Ramos (cell line): ENCODE measurements around the gene EFNA4.

Experiments
- in situ Hi-C: fragments of 300-500 bp; cut with MboI; formaldehyde crosslinking; loops from one replicate; pipeline ENCODE4 v1.14.3; 2022; ENCODE audit warnings: low sequenced_read_pairs; ENCODE audit not compliant: unreplicated experiment

The EFNA4 gene

DNA sequence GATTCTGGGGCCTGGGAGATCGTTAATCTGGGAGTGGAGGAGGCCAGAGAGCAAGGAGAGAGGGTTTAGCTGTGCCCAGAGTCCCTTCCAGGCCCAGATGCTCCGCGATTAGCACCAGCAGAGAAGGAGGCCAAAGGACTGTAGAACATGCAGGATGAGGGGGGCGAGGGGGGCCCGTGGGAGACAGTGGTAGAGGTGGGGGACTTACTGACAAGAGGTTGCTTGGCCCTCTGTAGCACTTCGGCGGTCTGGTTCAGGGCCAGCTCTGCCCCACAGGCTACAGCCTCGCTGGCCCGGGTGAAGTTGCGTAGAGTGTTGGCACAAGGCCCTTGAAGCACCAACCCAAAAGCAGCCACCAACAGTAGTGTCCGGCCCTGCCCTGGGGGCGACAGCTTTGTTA, 30.7 kb upstream of the EFNA4 start:
- in situ Hi-C loops: no loop called here

DNA sequence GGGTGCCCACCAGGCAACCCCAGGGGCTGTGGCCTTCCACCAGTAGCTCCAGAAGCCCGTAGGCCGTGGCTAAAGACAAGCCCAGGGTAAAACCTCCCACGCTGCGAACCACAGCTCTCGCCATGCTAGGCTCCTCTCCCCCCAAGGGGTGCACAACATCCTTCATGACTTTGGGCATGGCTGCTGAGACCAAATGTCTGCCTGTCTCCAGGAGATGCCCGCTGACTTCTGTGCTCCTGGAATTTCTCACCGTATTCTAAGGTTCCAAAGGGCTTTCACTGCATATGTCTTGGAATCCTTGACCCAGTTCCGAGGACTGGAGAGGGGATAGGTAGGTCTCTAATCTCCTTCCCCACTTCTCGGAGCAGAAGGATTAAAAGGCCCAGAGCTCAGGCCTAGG, 30.0 kb upstream of the EFNA4 start, which contains the start of the genes DCST1 and DCST2:
DCST1 (plus strand) TSS at position 301 of the 400 bp plus-strand sequence. CDS start 213 bp downstream, outside the sequence.
DCST2 (minus strand) TSS at position 258 of the 400 bp plus-strand sequence; CDS start at position 178, 80 bp downstream.
- in situ Hi-C loops: no loop called here

DNA sequence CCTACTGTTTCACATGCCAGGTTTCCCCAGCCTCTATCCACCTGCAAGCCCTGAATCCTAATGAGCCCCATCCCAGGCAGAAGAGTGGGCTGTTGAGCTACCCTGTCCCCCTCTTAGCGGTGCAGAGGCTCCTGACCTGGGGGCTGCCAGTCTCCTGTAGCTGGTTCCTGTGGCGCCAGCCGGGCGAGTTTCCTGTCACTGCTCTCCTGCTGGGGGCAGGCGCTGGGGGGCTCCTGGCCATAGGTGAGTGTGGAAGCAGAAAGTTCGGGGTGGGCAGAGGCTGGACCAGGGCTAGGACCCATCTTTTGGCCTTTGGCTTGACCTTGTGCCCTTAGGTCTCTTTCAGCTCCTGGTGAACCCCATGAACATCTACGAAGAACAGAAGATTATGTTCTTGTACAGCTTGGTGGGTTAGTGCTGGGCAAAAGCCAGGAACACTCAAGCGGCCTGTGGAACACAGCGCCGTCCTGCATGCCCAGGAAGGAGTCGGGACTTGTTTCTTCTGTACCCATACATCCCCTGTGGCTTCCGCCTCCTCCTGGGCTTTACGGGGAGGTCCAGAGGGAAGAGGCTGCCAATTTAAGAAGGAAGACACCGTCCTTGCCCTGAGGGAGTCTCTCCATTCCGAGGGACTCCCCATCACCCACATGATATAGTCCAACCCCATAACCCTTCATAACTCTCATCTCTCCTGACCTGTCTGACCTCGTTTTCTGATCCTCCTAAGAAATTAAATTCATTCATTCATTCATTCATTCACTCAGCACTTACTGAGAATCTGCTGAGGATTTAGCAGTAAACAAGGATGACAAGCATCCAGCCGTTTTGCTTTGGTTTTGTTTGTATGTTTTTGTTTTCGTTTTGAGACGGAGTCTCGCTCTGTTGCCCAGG, 29.0 kb upstream of the EFNA4 start:
- in situ Hi-C loops: no loop called here

DNA sequence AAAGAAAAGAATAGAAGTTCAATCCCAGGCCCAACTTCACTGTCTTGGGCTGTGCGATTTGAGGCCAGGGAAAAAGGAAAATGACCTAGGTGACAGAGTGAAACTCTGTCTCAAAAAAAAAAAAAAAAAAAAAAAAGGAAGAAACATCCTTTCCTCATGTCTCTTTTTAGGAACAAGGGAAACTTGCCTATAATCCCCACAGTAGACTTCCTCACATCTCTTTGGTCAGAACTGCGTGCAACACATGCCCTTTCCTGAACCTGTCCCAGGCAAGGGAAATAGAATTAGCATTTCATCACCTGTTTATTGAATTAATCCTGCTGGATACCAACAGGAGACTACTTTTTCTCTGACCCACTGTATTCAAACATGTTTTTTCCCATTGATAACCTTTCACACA, 27.6 kb upstream of the EFNA4 start:
- in situ Hi-C loops: no loop called here

DNA sequence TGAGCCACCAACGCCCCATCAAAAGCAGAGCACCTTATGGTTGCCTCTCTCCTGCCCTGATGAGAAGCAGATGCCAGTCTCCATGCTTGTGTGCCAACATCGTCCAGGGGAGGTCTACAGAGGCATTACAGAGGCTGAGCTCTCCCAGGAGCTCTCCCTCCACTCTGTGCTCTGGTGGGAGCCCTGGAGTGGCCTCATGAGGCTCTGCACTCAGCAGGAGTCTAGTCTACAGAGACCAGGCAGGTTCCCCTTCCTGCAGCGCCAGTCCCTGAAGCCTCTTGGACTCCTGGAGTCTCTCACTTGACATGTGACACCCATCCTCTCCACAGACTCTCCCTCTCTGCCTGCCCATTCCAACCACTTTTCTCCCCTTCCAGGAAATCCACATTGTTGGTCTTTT, 26.5 kb upstream of the EFNA4 start:
- in situ Hi-C loops: no loop called here

DNA sequence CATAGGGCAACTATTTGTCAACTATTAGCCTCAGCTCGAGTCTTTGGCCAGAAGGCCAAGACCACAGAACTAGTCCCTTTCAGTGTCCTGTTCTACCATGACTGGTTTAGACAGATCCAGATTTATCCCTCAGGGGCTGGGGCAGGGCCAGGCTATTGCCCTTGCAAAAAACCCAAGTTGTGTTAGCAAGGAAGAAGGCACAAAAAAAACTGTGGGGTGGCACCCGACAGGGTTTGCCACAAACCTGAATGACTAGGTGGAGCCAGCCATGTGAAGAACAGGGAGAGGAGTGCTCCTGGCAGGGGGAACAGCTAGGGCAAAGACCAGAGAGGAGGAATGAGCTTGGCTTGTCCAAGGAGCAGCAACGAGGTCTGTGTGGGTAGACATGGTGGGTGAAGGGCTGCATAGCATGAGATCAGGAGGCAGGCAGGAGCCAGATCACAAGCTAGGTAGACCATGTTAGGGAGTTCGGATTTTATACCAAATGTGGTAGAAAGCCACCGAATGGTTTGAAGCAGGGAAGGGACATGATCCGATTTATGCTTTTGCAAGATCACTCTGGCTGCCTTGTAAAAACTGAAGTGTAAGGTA, 25.6 kb upstream of the EFNA4 start:
- in situ Hi-C loops: no loop called here

DNA sequence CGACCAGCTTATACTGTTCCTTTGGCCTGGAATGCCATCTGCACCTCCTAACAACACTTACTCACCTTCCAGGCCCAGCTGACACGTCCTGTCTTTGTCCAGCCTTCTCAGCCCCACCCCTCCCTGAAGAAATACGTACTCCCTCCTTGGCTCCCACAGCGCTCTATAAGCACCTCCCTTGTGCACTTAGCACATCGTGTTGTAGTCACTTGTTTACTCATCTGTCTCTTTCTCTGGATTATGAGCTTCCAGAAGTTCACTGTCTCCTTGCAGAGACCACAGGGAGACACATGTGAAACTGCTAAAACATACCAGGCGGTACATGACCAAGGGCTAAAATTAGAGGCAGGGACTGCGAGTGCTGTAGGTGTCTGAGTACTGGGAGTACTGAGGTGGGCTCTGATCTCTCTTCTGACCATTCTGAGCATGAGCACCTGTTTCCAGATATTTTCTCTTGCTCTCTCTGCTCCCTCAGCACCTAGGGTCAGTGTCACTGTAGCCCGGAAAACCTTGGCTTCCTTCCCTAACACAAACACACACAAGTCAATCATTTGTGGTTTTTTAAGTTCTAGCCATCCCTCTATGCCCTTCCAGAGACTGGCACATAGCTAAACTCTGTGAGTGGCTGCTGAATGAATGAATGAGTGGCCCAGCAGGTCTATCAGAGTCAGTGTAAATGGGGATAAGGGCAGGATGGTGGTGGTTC, 24.8 kb upstream of the EFNA4 start:
- in situ Hi-C loops: no loop called here

DNA sequence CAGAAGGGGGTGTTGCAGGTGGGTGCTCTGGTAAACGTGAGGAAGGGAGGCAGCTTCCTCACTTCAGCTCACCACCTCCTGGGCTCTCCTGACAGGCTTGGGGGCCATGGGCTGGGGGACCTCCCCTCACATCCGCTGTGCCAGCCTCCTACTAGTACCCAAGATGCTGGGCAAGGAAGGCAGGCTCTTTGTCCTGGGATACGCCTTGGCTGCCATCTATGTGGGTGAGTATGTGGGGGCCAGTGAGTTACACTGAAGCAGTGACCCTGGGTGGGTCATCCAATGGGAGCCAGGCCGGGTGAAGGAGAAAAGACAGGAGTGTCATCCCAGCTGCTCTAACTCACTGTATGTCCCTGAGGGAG, 24.3 kb upstream of the EFNA4 start:
- in situ Hi-C loops: no loop called here

DNA sequence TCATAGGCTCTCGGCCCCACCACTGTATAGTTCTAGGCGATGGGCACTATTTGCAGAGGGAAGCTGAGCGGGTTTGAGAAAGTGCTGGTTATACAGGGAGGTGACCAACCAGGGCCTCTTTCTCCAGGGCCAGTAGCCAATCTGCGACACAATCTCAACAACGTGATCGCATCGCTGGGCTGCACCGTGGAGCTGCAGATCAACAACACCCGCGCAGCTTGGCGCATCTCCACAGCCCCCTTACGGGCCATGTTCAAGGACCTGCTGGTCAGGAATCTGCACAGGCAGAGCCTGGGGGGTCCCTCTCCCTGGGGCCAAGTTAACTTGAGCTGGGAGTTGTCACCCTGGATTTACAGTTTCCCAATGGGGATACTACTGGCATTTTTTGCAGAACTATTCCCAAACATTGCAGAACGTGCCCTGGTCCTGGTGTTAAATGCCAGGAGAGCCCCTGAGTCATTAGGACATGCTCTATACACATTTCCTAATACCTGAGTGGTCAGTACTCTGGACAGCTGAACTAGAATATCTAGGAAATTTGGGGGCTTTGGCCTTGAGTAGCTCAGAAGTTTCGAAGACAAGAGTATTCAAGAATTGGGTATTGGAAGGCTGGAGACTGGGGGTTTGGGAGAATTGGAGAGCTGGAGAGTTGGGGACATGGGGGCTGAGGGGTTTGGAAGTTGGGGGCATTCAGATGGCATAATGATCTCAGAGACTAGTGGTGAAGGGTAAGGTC, 23.0 kb upstream of the EFNA4 start:
- in situ Hi-C loops: no loop called here

DNA sequence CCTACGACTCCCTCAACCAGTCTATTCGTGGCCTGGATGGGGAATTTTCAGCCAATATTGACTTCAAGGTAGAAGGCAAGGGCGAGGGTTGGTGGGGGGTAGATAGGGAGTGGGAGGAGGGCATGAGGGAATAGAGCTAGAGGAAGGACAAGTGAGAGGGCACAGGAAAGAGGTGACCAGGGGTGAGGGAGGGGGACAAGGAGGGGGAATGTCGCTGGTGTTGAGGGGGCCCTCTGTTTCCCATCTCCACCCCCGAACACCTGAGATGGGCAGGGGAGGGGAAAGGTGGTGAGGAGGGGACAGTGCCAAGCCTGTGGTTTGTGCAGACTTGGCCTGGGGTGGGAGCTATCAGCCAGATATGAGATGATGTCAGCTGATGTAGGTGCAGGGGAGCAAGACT, 20.8 kb upstream of the EFNA4 start:
- in situ Hi-C loops: no loop called here

DNA sequence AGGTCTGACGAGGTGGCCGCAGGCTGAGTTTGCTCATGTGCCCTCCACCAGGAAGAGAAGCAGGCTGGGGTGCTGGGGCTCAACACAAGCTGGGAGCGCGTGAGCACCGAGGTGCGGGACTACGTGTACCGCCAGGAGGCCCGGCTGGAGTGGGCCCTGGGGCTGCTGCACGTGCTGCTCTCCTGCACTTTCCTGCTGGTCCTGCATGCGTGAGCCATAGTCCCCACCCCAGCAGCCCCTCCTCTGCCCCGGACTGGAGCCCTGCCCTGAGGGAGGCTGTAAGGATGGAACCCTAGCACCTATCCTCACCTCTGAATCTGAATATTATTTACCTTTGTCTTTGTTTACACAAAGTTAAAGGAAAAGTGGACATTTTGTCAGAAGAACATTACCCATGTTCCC, 20.2 kb upstream of the EFNA4 start:
- in situ Hi-C loops: no loop called here

DNA sequence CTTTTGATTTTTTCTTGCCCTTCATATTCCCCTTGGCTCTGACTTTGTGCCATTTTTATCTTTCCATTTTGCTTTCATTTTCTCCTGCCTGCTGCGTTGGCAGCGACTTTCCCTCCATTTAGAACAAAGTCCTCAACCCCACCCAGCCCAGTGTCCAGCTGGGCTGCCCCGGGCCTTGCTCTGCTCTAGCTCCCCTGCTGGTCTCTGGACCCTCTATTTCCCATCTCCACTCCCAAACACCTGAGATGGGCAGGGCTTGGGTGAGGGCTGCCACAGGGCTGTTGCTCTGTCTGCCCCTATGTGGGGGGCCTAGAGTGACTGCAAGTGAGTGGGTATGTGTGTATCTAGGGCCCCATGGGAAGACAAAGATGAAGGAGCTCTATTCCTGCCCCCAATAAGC, 19.7 kb upstream of the EFNA4 start:
- in situ Hi-C loops: no loop called here

DNA sequence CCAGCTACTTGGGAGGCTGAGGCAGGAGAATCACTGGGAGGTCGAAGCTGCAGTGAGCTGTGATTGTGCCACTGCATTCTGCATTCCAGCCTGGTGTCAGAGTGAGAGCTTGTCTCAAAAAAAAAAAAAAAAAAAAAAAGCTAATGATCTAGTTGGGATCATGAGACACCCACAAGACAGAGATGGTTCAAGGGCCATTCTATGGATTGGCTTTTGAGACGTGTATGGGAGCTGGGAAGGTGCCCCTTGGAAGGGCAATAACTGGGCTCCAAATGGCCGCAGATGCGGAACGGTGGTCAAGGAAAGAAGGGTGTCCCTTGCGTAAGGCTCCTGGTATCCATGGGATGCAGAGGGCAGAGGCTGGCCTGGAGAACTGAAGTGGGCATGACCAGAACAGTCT, 19.2 kb upstream of the EFNA4 start:
- in situ Hi-C loops: no loop called here

DNA sequence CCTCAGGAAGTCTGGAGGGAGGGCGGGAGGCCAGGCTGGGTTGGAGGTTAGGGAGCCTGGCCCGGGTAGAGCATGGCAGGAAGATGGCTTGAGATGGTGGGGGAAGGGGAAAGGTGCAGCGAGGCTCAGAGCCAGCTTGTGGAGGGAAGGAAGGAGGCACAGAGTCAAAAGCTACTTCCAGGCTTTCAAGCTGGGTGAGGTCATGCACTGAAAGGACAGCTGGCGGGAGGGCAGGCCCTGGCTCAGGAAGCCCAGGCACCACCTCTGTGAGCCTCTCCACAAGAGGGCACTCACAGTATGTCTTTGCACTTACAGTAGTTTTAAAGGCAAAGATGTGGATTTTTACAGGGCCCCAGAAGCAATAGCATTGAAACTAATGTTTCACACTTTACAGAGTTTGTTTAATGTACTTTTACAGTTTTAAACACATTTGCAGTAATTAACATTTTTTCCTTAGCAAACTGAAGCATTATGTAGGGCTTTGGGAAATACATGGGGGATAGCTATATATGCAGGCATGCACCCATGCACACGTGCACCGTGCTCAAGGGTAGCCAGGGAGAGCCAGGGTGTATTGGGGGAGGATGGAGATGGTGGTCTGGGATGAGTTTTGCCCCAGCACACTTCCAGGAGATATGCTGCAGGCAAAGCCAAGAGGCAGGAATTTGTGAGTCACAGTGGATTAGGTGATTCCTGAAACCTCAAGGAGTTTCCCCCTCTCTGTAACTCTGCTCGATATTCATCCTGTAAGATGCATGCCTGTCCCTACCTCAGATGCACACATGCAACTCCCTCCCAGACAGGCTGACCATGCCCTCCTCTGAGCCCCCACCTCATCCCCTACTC, 18.5 kb upstream of the EFNA4 start:
- in situ Hi-C loops: no loop called here

DNA sequence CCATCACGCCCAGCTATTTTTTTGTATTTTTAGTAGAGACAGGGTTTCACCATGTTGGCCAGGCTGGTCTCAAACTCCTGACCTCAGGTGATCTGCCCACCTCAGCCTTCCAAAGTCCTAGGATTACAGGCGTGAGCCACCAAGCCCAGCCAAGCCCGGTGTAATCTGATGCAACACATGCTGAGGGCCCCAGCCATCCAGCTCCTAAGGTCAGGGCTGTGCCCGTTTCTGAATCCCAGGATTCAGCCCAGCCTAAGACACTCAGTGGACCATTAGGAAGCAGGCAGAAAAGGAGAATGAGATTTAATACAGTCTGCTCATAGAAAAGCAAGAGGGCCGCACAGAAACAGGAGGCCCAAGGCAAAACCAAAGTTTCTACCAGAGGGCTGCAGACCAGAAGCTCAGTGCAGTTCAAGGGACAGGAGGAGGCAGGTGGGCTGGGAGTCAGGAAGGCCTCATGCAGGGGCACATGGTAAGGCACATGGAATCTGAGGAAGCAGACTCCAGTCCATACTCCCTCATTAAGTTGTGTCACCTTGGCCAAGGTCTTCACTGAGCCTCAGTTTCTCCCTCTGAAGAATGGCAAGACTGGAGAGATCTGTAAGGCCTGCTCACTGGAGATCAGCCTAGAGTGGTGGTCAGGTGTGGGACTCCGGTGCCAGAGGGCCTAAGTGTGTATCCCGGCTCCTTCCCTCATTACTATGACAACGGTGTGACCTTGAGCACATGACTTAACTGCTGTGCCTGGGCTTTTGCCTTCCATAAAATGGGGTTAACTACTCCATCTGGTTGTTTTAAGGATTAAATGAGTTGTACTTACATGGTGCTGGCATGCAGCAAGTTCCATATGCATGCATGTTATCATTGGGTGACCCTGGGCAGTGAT, 14.8 kb upstream of the EFNA4 start:
- in situ Hi-C loops: no loop called here

DNA sequence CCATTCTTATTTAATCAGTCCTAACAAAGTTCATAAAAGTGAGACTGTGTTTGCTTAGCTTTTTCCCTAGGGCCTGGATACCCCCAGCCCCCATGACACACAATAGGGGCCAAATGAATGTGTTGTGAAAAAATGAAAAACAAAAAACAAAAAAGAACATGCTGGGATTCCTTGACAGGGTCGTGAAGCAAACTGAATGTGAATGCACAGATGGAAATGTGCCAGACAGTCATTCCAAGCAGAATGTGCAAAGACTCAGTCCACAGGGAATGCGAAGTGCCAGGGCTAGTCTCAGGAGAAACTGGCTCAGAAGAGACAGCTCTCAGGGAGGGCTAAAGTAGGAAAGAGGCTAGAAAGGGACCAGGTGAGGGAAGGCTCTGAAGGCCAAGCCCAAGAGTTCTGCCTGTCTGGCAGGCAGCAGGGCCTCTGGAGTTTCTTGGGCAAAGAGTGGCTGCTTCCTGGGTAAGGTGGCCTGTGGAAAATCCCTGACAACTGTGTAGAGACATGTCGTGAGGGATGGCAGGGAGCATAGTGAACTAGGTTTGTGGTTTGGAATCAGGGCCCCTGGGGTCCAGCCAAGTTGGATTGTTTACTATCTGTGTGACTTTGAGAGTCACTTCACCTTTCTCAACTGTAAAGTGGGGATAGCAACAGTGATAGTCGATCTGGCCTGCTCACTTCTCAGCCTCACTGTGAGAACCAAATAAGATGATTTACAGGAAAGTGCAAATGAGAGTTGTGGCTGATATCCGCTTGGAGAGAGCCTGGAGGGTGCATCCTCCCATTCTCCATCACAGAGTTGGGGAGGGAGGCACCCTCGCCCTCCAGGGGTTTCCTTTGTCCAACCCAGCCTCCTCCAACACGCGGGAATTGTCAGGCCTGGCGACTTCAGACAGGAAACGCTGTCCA, 13.6 kb upstream of the EFNA4 start:
- in situ Hi-C loops: loop anchor here (25.0 kb wide), 1 partner anchor 388 kb away; no protein-coding TSS in a partner anchor

DNA sequence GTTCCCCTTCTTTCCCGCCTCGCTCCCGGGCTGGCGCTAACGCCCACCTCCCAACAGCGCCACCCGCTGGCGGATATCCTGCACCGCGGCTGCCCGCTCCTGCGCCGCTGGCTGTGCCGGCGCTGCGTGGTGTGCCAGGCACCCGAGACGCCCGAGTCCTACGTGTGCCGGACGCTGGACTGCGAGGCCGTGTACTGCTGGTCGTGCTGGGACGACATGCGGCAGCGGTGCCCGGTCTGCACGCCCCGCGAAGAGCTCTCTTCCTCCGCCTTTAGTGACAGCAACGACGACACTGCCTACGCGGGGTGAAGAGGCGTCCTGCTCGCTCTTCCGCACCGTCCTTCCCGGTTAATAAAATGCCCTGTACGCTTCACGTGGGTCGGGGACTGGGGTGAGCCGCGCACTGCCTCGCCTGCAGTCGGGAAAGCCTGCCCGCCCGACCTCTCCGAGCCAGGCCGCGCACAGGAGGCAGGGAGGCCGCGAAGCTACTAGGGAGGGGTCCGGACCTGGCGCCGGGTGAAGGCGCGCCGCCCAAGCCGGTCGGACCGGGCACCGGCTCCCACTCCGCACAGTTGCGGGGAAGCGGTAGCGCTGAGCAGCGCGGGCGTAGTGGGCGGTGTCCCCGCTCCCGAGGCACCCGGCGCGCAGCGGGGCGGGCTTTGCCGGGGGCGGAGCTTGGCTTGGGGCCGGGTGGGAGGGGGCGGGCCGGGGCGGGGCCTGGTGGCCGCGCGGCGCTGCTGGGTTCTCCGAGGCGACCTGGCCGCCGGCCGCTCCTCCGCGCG, 12.8 kb upstream of the EFNA4 start, which contains the start of gene ADAM15:
ADAM15 (plus strand) TSS at position 757 of the 782 bp plus-strand sequence. CDS start 71 bp downstream, outside the sequence.
- in situ Hi-C loops: loop anchor here (25.0 kb wide), 1 partner anchor 388 kb away; no protein-coding TSS in a partner anchor
